ENCODE measurements around the gene GPATCH1. TPM values are rescaled to one million over a fixed set of nuclear protein-coding genes. Genes with fewer than 3 reads are reported as not detected.

GPATCH1 gene
- total and polyA plus RNA-seq, 2 of the 13 experiments (the other 11 are each of a cell fraction or from before 2014, with no cell fraction given): 6.8 to 6.9 TPM

DNA sequence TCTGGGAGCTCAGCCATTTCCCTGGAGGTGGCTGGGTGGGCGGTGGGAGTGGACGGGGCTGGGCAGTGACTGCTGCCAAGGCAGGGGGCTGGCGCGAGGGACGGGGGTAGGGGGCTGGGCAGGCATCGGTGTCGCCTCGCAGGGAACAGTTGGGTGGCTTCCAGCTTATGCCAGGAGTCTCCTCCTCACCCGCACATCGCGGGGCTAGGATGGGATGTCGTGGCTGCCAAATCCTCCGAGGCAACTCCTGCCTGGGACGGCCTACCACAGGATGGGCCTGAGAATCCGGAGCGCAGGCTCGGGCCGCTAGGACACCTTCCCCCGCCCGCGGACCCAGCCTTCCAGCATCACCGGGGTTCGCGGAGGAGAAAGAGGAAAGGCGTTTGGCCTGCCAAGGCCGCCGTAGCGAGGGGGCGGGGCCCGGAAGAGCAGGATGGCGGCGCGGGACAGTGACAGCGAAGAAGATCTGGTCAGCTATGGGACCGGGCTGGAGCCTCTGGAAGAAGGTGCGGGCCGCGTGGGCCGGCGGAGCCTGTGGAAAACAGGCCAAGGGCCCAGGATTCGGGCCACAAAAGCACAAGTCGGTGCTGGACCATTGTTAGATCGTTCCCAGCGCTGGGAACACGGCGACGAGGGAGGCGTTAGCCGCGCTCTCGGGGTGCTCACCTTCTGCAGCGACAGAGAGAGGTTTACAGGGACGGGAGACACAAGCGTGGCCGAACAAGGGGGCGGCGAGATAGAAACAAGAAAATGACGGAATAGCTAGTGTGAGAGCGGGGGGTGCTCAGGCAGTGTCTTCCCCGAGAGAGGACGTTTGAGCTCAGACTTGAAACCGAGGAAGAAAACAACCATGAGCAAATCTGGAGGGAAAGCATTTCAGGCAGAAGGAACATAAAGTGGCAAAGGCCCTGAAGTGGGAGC is at the start of gene GPATCH1 (continued):
- TF ChIP-seq NFATC3 (CRISPR knock-in tag; IDR thresholded peaks at IDR 0.05) (peak; percentile 83; the same call in 1 of the 2 replicates), U2AF1 (optimal IDR thresholded peaks at IDR 0.05; ENCODE audit: low read depth, low read length) (no peak), PAWR (CRISPR knock-in tag; IDR thresholded peaks at IDR 0.05; ENCODE audit: borderline replicate concordance) (no peak), MBD4 (IDR thresholded peaks at IDR 0.05; ENCODE audit: borderline replicate concordance, low read length) (no peak), NPAS2 (CRISPR knock-in tag; IDR thresholded peaks at IDR 0.05; ENCODE audit: borderline replicate concordance) (no peak), ETV6 (CRISPR knock-in tag; conservative IDR thresholded peaks at IDR 0.05) (peak; percentile 59; the same call in 1 of the 2 replicates), CHD4 (IDR thresholded peaks at IDR 0.05; ENCODE audit: borderline replicate concordance, low read length) (no peak), ZNF160 (CRISPR knock-in tag; IDR thresholded peaks at IDR 0.05) (no peak; the same call in 1 of the 2 replicates), NCOA5 (CRISPR knock-in tag; IDR thresholded peaks at IDR 0.05) (no peak), SRY (CRISPR knock-in tag; IDR thresholded peaks at IDR 0.05) (peak; percentile 58), NFE2 (CRISPR knock-in tag; IDR thresholded peaks at IDR 0.05) (no peak)
- TF ChIP-seq, protein P1, sequence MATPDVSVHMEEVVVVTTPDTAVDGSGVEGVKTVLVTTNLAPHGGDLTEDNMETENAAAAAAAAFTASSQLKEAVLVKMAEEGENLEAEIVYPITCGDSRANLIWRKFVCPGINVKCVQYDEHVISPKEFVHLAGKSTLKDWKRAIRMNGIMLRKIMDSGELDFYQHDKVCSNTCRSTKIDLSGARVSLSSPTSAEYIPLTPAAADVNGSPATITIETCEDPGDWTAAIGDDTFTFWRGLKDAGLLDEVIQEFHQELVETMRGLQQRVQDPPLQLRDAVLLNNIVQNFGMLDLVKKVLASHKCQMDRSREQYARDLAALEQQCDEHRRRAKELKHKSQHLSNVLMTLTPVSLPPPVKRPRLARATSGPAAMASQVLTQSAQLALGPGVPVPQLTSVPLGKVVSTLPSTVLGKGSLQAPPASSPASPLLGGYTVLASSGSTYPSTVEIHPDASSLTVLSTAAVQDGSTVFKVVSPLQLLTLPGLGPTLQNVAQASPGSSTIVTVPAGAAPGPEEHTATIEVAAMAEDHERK (CRISPR knock-in tag; IDR thresholded peaks at IDR 0.05; ENCODE audit: low read depth): no peak
- TF ChIP-seq, protein P2, sequence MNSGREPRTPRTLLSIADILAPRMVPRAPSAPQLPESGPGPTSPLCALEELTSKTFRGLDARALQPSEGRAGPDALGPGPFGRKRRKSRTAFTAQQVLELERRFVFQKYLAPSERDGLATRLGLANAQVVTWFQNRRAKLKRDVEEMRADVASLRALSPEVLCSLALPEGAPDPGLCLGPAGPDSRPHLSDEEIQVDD (CRISPR knock-in tag; IDR thresholded peaks at IDR 0.05; ENCODE audit: borderline replicate concordance): 0 out of 2 replicates have a peak, but pooled peaks have one; percentile 39
- TF ChIP-seq, protein P3, sequence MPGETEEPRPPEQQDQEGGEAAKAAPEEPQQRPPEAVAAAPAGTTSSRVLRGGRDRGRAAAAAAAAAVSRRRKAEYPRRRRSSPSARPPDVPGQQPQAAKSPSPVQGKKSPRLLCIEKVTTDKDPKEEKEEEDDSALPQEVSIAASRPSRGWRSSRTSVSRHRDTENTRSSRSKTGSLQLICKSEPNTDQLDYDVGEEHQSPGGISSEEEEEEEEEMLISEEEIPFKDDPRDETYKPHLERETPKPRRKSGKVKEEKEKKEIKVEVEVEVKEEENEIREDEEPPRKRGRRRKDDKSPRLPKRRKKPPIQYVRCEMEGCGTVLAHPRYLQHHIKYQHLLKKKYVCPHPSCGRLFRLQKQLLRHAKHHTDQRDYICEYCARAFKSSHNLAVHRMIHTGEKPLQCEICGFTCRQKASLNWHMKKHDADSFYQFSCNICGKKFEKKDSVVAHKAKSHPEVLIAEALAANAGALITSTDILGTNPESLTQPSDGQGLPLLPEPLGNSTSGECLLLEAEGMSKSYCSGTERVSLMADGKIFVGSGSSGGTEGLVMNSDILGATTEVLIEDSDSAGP (CRISPR knock-in tag; IDR thresholded peaks at IDR 0.05; ENCODE audit: borderline replicate concordance): peak; percentile 88
- TF ChIP-seq, protein P4, sequence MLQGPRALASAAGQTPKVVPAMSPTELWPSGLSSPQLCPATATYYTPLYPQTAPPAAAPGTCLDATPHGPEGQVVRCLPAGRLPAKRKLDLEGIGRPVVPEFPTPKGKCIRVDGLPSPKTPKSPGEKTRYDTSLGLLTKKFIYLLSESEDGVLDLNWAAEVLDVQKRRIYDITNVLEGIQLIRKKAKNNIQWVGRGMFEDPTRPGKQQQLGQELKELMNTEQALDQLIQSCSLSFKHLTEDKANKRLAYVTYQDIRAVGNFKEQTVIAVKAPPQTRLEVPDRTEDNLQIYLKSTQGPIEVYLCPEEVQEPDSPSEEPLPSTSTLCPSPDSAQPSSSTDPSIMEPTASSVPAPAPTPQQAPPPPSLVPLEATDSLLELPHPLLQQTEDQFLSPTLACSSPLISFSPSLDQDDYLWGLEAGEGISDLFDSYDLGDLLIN (CRISPR knock-in tag; IDR thresholded peaks at IDR 0.05; ENCODE audit: borderline replicate concordance): peak; percentile 66; the same call in 1 of the 2 replicates
